Central memory CD4-positive, alpha-beta T cell (primary cell): Measurements from ENCODE around the gene PACS2.
A peak's percentile ranks its signal among the peaks of the same experiment; 100 is the strongest.

Experiments used
- DNase-seq: peaks from one replicate; pipeline ENCODE4 v3.0.0; 2022

The PACS2 gene

GRCh38 chr14:105388976-105389375 lies 74.4 kb downstream of the PACS2 start:
- no peak for DNase-seq

DNA sequence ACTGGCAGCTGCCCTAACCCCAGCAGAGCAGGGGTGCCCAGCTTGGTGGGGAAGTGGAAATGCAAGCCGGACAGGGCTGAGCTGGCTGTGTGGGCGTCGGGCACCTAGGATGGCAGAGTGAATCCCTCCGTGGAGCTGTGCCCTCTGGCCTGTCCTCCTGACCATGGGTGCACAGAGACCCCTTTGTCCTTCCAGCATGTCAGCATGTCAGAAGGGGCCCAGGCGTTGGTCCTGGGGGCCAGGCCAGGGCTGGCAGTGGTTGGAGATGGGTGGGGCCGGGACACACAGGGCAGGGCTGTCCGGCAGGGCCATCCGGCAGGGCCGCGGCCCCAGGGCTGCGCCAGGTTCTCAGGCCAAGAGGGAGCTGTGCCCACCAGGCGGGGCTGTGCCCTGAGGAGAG lies 75.0 kb downstream of the PACS2 start:
- DNase-seq, result no peak

GRCh38 chr14:105389976-105390848 lies 75.7 kb downstream of the PACS2 start:
- no peak for DNase-seq

DNA sequence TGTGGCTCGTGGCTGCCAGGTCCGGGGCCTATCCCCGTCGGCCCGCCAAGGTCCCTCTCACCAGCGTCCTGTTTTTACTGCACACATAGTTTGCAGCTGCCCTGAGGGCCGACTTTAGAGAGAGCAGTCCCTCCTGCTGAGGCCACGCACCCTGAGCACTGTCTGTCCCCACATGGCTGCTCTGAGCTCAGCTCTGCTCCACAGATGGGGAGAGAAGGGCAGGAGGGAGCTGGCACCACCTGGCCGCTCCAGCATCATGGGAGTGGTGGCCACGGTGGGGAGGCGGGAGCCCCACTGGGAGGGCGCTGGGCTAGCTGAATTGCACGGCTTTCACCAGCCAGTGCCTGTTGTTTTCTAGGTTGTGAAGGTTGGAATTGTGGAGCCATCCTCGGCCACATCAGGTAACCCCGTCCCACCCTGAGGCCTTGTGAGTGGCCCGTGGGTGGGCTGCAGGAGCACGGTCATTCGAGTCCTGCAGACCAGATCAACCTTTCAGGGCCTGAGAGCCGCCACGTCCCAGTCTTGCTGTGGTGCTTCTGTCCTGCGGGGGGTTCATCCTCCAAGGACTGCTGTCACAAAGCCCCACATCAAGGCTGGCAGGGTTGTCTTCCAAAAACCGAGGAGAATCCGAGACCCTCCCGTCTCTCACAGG lies 76.4 kb downstream of the PACS2 start:
- no peak for DNase-seq

DNA sequence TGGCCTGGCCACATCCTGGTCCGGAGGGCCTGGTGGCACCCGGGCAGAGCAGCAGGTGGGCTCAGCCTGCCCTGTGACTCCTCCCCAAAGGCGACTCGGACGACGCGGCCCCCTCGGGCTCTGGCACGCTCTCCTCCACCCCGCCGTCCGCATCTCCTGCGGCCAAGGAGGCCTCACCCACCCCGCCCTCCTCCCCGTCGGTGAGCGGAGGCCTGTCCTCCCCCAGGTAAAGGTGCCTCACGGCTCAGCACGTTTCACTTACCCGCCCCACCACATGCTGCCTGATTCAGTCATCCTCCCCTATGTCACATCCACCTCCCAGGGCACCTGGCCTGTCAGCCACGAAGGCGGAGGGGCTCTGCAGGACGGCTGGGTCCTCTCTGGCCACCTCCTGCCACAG lies 77.0 kb downstream of the PACS2 start:
- DNase-seq, result no peak

GRCh38 chr14:105392131-105393090 lies 77.9 kb downstream of the PACS2 start:
- no peak for DNase-seq

DNA sequence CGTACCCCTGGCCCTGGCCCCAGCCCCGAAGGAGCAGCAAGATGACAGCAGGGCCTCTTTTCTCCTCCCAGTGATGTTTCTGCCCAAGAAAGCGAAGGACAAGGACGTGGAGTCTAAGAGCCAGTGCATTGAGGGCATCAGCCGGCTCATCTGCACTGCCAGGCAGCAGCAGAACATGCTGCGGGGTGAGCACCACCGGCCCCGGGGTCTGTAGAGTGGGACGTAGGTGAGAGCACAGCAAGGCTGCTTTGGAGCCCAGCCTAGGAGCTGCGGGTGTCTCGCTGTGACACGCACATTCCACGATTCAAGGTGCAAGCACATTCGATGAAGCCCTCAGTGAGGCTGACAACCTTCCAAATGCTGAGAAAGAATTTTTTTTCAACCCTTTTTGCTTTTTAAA lies 78.6 kb downstream of the PACS2 start:
- DNase-seq, result no peak

DNA sequence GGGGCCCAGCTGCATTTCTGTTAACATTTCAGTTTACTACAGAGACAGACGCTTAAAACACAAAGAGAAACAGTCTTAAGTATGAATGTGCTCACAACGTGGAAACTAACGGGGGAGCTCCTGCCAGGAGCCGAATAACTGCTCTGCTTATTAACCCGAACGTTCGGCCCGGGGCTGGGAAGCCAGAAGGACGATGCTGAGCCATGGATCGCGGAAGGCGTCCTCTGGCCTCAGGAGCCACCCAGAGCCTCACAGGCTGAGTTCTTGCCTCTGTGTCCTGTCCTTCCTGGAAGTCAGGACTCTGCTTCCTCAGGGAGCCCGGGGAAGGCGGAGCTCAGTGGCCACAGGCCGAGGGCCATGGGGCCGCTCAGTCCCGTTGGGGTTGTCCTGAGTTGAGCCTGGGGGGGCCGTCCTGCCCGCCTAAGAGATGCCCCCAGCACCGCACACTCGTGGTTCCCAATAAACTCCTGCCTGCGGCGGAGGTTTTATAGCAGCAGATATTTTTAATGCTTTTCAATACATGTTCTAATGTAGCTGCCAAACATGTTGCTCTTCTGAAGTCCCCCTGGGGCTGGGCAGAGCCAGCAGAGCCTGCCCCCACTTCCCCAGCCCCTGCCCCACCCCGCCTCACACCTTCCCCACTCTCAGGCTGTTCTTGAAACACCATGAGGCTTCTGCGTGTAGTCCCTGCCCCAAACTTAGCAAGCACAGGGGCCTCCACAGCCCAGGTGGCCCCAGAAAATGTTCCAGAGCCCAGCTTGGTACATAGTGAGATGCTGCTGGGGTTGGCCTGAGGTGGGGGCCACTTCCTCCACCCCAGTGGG lies 80.4 kb downstream of the PACS2 start:
- DNase-seq, result no peak

GRCh38 chr14:105395538-105395854 lies 80.9 kb downstream of the PACS2 start:
- DNase-seq, result no peak

DNA sequence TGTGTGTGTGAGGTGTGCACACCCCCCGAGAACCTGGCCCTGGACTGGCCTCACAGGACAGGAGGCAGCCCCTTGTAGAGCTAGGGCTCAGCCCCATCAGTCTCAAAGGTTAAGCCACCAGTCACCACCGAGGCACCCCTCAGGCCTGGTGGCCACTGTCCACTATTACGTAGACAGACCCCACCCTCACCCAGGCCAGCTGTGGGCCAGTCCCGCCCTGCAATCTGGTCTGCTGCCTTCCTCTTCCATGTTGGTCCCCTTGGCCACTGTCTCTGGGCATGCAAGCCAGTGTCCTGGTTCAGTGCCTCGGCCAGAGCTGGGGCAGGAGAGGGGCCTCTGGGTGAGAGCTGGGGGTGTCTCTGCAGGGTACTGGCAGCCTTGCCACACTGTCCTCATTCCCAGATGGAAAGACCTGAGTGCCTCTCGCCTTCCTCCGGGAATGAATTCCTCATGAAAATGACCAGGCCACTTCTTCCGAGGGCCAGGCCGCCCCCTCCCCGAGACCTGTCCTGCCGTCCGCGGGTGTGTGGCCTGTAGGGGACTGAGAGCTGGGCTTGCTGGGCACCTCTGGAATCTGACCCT lies 82.9 kb downstream of the PACS2 start:
- DNase-seq, result no peak

- peak; percentile 78 for DNase-seq
Observed at GRCh38 chr14:105398044-105398725, 83.6 kb downstream of the PACS2 start, which contains the start of gene TEX22. TEX22 (plus strand) TSS chr14:105398538; CDS start chr14:105399341, 803 bp downstream.

DNA sequence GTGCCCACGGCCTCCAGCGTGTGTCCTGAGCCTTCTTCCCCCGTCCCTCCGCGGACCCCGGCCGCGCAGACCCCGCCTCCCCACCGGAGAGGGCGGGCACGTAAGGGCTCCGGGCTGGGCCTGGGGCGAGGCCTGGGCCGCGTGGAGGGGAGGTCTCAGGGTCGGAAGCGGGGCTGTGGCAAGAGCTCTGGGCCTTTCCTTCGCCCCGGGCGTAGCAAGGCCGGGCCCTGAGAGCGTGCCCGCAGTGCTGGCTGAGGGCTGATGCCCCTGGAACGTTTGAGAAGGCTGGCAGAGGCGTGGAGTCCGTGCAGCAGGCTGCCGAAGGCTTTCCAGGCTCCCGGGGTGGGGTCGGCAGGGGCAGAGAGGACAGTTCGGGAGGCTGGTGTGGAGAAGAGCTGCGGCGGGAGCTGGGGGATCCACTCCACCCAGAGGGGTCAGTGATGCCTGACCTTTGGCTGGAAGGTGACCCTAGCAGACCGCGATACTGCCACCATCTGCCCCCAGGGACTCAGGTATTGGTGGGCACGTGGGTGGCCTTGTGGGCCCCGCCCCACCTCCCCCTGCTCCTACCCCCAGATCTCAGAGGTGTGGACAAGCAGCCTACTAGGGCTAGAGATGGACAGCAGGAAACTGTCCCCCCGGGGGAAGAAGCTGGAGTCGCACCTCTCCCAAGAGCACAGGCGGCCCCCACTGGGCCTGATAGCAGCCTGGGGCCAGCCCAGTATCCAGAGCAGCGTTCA lies 84.3 kb downstream of the PACS2 start:
- DNase-seq, result no peak

- no peak for DNase-seq
Observed at GRCh38 chr14:105399466-105399775, 84.9 kb downstream of the PACS2 start.

DNA sequence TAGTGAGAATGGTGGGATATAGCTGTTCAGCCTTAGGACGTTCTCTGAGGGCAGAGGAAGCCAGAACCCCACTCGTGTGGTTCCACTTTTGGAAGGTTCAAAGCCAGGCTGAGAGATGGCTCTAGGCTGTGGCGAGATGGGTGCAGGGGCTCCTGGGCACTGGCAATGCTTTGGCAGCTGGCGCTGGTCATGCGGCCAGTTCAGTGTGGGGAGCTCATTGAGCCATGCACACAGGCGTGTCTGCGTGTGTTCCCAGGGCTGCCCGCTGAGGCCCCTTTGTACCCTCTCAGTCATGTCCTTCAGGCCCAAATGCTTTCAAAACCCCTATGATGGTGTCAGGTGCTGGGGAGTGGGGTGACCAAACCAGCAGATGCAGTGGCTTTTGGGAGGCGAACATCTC lies 85.5 kb downstream of the PACS2 start:
- no peak for DNase-seq

- DNase-seq, result no peak
Observed at GRCh38 chr14:105401699-105402098, 87.2 kb downstream of the PACS2 start.

DNA sequence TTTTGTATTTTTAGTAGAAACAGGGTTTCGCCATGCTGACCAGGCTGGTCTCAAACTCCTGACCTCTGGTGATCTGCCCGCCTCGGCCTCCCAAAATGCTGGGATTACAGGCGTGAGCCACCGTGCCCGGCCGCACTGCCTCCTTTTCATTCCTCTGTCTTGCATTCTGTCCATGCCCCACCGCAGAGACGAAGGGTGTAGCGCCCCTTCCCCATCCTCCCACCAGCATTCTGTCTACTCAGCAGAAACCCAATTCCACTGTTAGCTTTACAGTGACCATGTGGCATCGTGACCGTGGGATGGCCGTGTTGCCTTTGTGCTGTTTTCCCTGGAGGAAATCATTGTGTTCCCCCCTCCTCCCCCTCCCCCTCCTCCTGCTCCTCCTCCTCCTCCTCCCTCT lies 94.0 kb downstream of the PACS2 start:
- DNase-seq, result no peak

GRCh38 chr14:105409364-105409763 lies 94.8 kb downstream of the PACS2 start:
- DNase-seq, result no peak

DNA sequence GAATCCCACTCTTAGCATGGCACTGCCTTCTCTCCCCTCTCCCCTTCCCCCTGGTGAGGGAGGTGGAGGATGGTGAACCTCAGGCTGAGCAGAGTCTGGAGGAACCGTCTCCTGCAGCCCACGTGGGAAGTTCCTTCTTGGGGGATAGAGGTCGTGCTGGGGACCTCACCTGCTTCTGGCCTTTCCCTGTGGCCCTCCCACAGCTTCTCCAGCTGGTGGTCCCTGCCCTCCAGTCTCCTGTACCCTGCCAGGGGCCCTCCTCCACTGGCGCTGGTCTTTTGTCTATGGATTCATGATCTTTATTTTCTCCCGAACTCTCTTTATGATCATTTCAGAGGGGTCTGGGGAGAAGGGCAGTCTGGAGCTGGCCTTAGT lies 96.1 kb downstream of the PACS2 start:
- no peak for DNase-seq

- DNase-seq, result no peak
Observed at GRCh38 chr14:105411017-105411941, 96.7 kb downstream of the PACS2 start.
